ENCODE measurements around the gene NAA35.

DNA sequence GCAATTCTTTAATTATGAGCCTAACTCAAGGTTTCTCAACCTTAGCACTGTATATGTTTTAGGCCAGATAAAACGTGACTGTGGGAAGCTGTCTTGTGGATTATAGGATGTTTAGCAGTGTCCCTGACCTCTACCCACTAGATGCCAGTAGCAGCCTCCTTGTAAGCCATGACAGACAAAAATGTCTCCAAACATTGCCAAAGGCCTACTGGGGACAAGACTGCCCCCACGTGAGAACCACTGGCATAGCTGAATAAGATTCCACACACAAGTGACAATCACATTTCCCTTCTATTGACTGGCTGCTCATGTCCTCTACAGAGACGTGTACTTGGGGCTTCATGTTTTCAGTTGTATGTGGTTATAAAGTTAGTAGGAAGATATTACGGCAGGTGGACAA lies 103.1 kb downstream of the NAA35 start:
- TF ChIP-seq KDM1A (IDR thresholded peaks at IDR 0.05; ENCODE audit: low read depth), result no peak
- TF ChIP-seq KDM5A (IDR thresholded peaks at IDR 0.05), result no peak
- no peak for TF ChIP-seq EHMT2 (IDR thresholded peaks at IDR 0.05; ENCODE audit: low read depth)
- TF ChIP-seq, protein P1, sequence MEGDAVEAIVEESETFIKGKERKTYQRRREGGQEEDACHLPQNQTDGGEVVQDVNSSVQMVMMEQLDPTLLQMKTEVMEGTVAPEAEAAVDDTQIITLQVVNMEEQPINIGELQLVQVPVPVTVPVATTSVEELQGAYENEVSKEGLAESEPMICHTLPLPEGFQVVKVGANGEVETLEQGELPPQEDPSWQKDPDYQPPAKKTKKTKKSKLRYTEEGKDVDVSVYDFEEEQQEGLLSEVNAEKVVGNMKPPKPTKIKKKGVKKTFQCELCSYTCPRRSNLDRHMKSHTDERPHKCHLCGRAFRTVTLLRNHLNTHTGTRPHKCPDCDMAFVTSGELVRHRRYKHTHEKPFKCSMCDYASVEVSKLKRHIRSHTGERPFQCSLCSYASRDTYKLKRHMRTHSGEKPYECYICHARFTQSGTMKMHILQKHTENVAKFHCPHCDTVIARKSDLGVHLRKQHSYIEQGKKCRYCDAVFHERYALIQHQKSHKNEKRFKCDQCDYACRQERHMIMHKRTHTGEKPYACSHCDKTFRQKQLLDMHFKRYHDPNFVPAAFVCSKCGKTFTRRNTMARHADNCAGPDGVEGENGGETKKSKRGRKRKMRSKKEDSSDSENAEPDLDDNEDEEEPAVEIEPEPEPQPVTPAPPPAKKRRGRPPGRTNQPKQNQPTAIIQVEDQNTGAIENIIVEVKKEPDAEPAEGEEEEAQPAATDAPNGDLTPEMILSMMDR (IDR thresholded peaks at IDR 0.05), result no peak
- no peak for TF ChIP-seq MYC (IDR thresholded peaks at IDR 0.05; ENCODE audit: borderline replicate concordance, low read length)
- TF ChIP-seq ZFP36 (IDR thresholded peaks at IDR 0.05; ENCODE audit: borderline replicate concordance, partially characterized antibody), result no peak
- TF ChIP-seq, protein P2, sequence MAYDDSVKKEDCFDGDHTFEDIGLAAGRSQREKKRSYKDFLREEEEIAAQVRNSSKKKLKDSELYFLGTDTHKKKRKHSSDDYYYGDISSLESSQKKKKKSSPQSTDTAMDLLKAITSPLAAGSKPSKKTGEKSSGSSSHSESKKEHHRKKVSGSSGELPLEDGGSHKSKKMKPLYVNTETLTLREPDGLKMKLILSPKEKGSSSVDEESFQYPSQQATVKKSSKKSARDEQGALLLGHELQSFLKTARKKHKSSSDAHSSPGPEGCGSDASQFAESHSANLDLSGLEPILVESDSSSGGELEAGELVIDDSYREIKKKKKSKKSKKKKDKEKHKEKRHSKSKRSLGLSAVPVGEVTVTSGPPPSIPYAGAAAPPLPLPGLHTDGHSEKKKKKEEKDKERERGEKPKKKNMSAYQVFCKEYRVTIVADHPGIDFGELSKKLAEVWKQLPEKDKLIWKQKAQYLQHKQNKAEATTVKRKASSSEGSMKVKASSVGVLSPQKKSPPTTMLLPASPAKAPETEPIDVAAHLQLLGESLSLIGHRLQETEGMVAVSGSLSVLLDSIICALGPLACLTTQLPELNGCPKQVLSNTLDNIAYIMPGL (CRISPR knock-in tag; IDR thresholded peaks at IDR 0.05; ENCODE audit: borderline replicate concordance), result no peak
- TF ChIP-seq CBX2 (IDR thresholded peaks at IDR 0.05; ENCODE audit: borderline replicate concordance, low read depth), result no peak
- TF ChIP-seq, protein P3, sequence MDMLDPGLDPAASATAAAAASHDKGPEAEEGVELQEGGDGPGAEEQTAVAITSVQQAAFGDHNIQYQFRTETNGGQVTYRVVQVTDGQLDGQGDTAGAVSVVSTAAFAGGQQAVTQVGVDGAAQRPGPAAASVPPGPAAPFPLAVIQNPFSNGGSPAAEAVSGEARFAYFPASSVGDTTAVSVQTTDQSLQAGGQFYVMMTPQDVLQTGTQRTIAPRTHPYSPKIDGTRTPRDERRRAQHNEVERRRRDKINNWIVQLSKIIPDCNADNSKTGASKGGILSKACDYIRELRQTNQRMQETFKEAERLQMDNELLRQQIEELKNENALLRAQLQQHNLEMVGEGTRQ (IDR thresholded peaks at IDR 0.05), result no peak
